Pons (tissue), 1 donor: ENCODE data around the gene NME7.
"Not testable (repeated sequence)": the region's sequence is repeated elsewhere in the genome, so short reads cannot be mapped to it uniquely, and the experiment has no call there.

Source experiments
- DNase-seq: peaks from one replicate; pipeline ENCODE4 v3.0.0-alpha.2; 2016; ENCODE audit warnings: low spot score

NME7 gene

GRCh38 chr1:169367686-169368405, at the start of gene NME7, which contains the start of gene BLZF1:
Gene NME7 (minus strand): TSS chr1:169367797. CDS start chr1:169367710, 87 bp downstream.
Gene BLZF1 (plus strand): TSS chr1:169368195. CDS start chr1:169369523, 1,328 bp downstream.
- peak; percentile 98 for DNase-seq

- DNase-seq: no peak
These were observed 47.4 kb upstream of the NME7 start for GRCh38 chr1:169414952-169415351.

GRCh38 chr1:169408340-169408739, 40.7 kb upstream of the NME7 start:
- DNase-seq: not testable (repeated sequence)

DNA sequence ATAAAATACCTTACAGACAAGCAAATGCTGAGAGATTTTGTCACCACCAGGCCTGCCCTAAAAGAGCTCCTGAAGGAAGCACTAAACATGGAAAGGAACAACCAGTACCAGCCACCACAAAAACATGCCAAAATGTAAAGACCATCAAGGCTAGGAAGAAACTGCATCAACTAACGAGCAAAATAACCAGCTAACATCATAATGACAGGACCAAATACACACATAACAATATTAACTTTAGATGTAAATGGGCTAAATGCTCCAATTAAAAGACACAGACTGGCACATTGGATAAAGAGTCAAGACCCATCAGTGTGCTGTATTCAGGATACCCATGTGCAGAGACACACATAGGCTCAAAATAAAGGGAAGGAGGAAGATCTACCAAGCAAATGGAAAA, 35.0 kb upstream of the NME7 start:
- not testable (repeated sequence) for DNase-seq

GRCh38 chr1:169395955-169396354, 28.4 kb upstream of the NME7 start:
- DNase-seq: no peak

DNA sequence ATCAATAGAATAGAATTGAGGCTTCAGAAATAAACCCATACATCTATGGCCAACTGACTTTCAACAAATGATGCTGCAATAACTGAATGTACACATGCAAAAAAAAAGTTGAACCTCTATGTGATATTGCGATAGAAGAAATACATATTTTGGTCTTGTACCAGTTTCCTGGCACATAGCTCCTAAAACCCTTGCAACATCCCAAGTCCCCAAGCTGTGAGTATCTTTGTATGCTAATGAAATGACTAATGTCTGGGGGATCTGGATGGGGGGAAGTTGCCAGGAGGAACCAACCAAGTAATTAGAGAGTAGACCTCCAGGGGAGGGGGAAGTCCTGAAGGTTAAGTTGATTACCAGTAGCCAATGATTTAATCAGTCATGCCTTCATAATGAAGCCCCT, 24.8 kb upstream of the NME7 start:
- DNase-seq: no peak

DNA sequence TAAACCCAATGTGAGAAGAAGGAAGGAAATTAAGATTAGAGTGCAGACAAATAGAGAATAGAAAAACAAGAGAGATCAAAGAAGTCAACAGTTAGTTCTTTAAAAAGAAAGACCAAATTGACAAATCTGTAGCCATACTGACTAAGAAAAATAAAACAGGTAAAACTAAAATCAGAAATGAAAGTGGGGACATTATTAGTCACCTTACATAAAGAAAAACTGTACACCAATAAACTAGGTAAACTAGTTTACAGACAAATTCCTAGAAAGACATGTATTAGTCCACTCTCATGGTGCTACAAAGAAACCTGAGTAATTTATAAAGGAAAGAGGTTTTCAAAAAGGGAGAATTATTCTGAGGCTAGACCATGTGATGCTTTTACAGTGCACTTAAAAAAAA, 22.7 kb upstream of the NME7 start:
- no peak for DNase-seq

DNA sequence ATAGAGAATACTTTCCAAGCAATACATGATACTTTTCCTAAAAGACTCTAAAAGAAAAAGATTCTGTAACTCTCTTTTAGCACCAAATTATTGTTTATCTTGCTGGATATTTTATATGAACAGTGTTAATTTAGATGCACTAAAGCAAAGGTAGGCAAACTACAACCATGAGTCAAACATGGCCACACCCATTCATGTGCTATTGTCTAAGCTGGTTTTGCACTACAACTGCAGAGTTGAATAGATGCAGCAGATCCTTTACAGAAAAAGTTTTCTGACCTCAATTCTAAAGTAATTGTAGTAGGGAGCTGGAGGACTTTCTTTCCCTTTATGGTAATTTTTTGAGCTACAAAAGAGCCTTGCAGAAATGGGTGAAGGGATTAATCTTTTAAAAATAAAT, 19.8 kb upstream of the NME7 start:
- no peak for DNase-seq

GRCh38 chr1:169383449-169383848, 15.9 kb upstream of the NME7 start:
- DNase-seq: no peak

DNA sequence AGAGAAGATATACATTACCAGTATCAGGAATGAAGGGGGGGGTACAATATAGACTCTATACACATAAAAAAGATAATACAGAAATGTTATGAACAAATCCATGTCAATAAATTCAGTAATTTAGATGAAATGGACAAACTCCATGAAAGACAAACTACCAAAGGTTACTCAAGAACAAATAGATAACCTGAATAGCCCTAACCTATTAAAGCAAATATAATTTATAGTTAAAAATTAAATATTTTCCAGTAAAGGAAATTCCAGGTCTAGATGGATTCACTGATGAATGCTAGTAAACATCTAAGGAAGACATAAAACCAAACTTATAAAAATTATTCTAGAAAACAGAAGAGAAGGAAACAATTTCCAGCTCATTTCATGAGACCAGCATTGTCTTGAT, 13.6 kb upstream of the NME7 start:
- DNase-seq: no peak

DNA sequence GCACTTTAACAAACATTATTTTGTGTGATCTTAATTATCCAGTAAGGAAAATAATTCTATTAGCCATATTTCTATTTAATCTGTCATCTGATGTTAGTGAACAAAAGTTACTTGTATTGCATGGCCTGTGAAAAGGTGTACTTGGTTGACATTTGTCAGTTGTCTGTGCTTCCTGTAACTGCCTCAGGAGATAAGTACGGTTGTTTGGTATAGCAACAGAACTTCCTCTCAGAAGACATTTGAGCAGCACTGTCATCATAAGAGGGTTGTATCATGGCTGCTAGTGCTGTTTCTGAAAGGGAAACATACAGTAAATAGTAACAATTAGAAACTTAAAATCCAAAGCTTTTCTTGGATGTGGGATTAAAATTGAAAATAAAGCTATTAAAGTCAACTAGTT, 3.8 kb upstream of the NME7 start:
- DNase-seq: no peak

DNA sequence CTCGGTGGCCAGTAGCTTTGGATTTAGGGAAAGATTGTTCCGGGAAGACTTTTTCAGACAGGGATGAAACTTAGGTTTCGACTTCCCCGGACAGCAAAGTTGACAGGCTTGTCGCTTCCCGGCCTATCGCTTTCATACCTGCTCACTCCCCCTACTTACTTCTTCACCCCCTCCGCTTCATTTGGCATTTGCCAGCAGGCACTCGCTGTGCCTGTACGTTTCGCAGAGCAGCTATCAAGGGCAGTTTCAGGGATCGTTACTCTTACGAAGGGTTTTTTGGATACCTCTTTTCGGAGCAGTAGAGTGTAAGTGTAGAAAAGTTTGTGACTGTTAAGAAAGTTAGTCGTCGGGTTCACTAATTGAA, 791 bp upstream of the NME7 start:
- no peak for DNase-seq

DNA sequence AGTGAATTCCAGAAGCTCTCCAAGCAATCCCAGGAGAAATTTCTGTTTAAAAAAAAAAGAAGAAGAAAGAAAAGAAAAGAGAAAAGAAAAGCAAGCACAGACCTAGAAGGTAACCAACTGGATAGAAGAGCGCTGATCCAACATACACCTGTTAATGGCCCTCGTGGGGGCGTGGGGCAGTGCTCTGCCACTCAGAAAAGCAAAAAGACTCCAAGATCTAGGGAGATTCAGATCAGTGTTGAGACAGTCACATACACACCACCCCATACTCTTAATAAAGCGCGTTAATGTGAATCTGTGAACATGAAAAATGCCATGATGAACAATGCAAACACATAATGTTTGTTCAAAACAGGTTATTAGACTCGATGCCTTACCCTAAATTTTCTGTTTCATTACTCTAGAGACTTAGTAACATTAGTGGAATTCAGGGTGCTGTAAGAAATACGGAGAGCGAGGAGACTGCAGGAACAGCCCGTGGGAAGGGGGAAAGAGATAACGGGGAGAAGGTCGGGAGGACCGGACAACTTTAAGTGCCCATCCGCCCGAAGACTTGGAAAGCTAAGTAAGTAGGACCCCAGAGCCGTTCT, 406 bp downstream of the NME7 start:
- no peak for DNase-seq

DNA sequence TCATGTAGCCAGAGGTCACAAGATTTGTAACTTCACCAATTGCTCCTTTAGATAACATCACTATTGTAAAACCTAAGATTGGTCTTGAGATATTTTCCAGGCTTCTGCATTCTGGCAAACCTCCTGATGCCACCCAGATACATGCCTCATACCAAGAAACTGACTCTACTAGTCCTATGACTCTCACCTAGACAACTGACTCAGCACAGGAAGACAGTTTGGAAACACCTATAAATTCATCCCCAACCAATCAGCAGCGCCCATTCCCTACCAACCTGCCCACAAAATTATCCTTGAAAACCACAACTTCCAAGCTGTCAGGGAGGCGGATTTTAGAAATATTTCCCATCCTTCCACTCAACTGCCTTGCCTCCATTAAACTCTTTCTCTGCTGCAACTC, 2.6 kb downstream of the NME7 start:
- no peak for DNase-seq

DNA sequence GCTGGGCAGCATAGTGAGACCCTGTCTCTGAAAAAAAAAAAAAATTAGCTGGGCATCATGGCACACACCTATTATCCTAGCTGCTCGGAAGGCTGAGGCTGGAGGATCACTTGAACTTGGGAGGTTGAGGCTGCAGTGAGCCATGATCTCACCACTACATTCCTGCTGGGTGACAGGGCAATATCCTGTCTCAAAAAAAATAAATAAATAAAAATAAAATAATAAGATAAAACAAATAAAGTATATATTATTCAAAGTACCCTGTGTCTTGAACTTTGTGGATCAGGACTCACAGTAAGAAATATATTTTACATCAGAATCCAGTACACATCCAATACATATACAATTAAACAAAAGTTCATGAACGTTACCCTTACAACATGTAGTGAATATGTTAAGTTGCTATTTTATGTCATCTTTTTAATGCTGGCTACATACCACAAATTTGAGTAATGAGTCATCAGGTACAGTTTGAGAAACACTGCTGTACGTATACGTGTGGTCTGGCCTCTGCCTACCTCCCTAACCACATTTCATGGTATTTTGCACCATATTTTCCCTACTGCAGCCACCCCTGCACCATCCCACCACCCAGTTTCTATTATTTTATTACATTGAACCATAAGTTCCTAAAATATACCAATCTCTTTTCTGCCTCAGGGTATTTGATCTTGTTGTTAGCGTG, 4.4 kb downstream of the NME7 start:
- no peak for DNase-seq

- DNase-seq: no peak
These were observed 6.3 kb downstream of the NME7 start for GRCh38 chr1:169361281-169361680.

DNA sequence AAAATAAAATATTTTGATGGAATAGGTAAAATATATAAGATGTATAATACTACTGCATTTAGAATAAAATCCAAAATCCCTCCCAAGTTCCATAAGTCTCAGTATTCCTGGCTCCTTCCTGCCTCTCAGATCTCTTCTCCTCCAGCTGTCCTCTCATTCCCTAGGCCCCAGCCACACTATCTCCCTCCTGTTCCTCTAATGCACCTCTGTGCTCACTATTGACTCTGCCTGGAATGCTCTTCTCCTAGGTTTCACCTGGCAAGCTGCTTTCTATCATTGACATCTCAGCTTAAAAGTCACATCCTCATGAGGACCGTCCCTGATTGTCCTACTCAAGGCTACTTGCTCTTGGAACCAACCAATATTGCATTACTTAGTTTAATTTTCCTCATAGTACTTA, 7.2 kb downstream of the NME7 start:
- no peak for DNase-seq

DNA sequence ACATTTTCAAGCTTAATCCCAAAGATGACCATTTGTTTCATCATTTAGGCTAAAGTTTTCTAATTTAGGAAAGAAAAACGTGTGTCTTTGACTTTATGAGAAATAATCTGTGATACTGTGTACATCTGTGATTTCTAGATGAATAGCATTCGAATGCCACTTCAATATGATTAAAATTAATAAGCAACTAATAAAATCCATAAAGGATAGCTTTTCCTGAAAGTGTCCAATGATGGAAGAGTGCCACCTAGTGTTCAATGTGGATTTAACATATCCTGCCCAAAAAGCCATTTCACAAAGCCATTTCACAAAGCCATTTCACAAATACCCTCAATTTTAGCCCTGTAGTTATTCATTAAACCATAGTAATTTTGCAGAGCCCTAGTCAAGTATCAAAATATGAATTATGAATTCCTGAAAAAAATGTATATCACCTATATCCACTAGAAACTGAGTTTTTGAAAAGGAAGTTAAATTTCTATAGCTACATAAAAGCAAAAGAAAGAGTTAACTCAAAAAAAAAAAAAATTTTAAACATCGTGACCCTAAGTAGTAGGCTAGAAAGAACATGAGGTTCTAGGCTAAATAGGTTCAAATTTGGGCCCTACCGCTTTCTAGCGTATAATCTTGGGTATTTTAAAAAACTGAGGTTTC, 19.1 kb downstream of the NME7 start:
- peak; percentile 78 for DNase-seq

DNA sequence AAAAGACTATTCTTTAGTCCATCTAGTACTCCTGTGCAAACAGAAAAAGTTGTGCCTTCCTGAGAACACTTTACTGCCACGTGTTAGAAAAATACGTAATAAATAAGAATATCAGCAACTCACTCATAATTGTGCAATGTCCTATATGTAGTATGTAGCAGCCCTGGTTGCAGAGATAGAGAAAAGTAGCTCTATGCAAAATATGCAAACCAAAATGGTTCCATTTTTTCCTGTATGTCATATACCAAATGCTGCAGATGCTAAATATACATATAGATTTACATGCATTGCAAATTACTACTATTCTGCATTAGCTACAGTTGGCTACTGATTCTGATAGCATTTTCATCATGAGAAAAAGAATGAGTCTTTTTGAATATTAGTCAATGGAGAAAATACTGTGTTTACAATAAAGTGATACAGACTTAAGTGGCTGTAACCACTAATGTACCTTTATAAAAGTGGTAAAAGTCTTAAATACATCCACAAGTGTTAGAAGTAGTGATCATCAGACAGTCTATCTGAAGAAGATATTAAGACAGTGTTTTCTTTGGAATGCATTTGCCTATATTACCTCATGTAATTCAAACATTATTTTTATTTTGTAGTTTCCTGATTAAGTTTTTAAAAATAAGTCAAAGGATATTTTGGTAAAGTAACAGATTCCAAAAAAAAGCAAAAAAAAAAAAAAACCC, 19.8 kb downstream of the NME7 start:
- DNase-seq: no peak

- DNase-seq: no peak
These were observed 21.5 kb downstream of the NME7 start for GRCh38 chr1:169346036-169346589.

- no peak for DNase-seq
These were observed 22.1 kb downstream of the NME7 start for GRCh38 chr1:169345511-169345910.

GRCh38 chr1:169342096-169342495, 25.5 kb downstream of the NME7 start:
- not testable (repeated sequence) for DNase-seq
